Spinal cord (tissue), 10 donors: Measurements from ENCODE around the gene PPARG. TPM values are rescaled to one million over a fixed set of nuclear protein-coding genes. Genes with fewer than 3 reads are reported as not detected.

Source experiments
- DNase-seq, 6 donors: peaks; one replicate each; pipeline versions ENCODE4 v3.0.0 to v3.0.0-alpha.2; 2013 to 2015; ENCODE audit warnings: low spot score in 6 of 6, low read depth in 4 of 6
- H3K27ac ChIP-seq: one replicate; pipeline ENCODE4 v1.5.1; 2013; ENCODE audit warnings: low read depth, low read length, control low read depth
- H3K27me3 ChIP-seq: one replicate; pipeline ENCODE4 v1.6.1; 2013; ENCODE audit warnings: low read length; ENCODE audit not compliant: control insufficient read depth, insufficient read depth
- H3K36me3 ChIP-seq: one replicate; pipeline ENCODE4 v1.6.1; 2013; ENCODE audit warnings: low read length; ENCODE audit not compliant: control insufficient read depth, insufficient read depth
- H3K4me1 ChIP-seq: one replicate; pipeline ENCODE4 v1.6.1; 2013; ENCODE audit warnings: low read length; ENCODE audit not compliant: control insufficient read depth, insufficient read depth
- H3K4me3 ChIP-seq: one replicate; pipeline ENCODE4 v1.5.1; 2013; ENCODE audit warnings: low read depth, low read length, control low read depth
- H3K9me3 ChIP-seq: one replicate; pipeline ENCODE4 v1.6.1; 2013; ENCODE audit warnings: low read length; ENCODE audit not compliant: control insufficient read depth, insufficient read depth
- WGBS: methylation state at CpG from one replicate; pipeline ENCODE4 v1.1.5; 2013; ENCODE audit warnings: missing lambda C conversion rate; ENCODE audit not compliant: insufficient coverage; 5-methylcytosine and 5-hydroxymethylcytosine counted together
- polyA plus RNA-seq, 2 donors: library from polyadenylated mRNA; unstranded; fragments of 120-200 nt; gene quantifications; one replicate each; pipeline ENCODE4 v1.2.1, GENCODE V29; 2013; ENCODE audit not compliant: insufficient read length in 2 of 2
- total RNA-seq, 2 donors: library from RNA; depleted of rRNA in 1 of 2; stranded (reverse); fragments of 120-200 nt in 1 of 2; fragments of >200 nt in 1 of 2; gene quantifications; one replicate each; pipeline versions ENCODE4 v1.2.3 to v1.2.4, GENCODE V29; 2013 to 2014
- donor health status: healthy.

Gene PPARG
- total and polyA plus RNA-seq, 4 donors: 3.0 to 7.1 (median 3.8) TPM

- Histone ChIP-seq H3K9me3 (no peaks in the 10 kb centered on the region), H3K4me3 (no peak overlapping the region), H3K27ac (no peak overlapping the region), H3K4me1 (no peaks in the 10 kb centered on the region), H3K36me3 (no peaks in the 10 kb centered on the region), H3K27me3 (no peaks in the 10 kb centered on the region)
- no peak for DNase-seq
- 88% methylated on average over 1 of the region's 3 CpGs for WGBS
Observed at GRCh38 chr3:12367346-12367745, 78.5 kb downstream of the PPARG start.

DNA sequence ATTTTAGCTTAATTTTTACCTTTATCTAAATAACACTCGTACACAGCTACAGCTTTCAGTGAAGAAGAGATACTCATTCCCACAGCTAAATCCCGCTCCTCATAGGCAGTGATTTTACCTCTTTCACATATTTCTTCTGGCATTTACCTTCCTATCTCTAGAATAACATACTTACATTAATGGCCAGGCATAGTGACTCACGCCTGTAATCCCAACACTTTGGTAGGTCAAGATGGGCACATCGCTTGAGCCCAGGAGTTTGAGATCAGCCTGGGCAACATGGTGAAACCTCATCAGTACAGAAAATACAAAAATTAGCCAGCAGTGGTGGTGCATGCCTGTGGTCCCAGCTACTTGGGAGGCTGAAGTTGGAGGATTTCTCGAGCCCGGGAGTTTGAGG, 80.2 kb downstream of the PPARG start:
- Histone ChIP-seq H3K27ac (no peak overlapping the region), H3K4me1 (no peaks in the 10 kb centered on the region), H3K9me3 (no peaks in the 10 kb centered on the region), H3K27me3 (no peaks in the 10 kb centered on the region), H3K36me3 (no peaks in the 10 kb centered on the region), H3K4me3 (no peak overlapping the region)
- 100% methylated on average over 4 of the region's 6 CpGs for WGBS
- no peak for DNase-seq

- Histone ChIP-seq H3K27me3 (no peaks in the 10 kb centered on the region), H3K36me3 (no peaks in the 10 kb centered on the region), H3K27ac (no peak overlapping the region), H3K4me1 (no peaks in the 10 kb centered on the region), H3K9me3 (no peaks in the 10 kb centered on the region), H3K4me3 (no peak overlapping the region)
- DNase-seq: no peak
- WGBS: 90% methylated on average over 1 of the region's 1 CpG
Observed at GRCh38 chr3:12369598-12369997, 80.7 kb downstream of the PPARG start.

GRCh38 chr3:12370758-12371157, 81.9 kb downstream of the PPARG start:
- Histone ChIP-seq H3K36me3 (no peaks in the 10 kb centered on the region), H3K27ac (no peak overlapping the region), H3K27me3 (no peaks in the 10 kb centered on the region), H3K4me1 (no peaks in the 10 kb centered on the region), H3K4me3 (no peak overlapping the region), H3K9me3 (no peaks in the 10 kb centered on the region)
- no peak for DNase-seq
- no CpG with 5 or more reads among the region's 2 CpGs for WGBS

DNA sequence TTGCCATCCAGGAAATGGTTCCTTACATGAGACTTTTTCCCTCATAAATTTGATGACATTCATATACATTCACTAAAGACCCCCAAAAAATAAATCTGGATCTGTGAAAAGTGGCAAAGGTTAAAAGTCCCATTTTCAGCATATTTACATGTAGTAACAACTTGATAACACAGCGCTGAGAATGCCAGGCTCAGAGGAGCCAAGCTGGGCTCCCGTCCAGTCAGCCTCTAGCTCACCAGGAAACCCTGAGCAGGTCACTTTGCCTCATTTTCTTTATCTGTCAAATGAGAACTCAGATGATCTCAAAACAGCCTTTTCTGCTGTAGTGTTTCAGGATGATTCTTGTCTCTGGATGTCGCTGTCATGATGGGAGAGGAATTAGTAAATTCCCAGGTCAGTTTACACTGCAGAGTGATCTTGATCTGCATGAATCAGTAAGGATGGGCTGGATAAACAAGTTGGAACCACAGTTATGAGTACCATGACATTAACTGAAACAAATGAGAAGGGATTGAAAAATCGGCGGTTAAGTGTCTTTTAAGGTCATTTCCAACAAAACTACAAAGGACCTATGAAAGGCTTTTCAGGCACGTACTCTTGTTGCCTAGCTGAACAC, 82.8 kb downstream of the PPARG start:
- no peak for DNase-seq
- Histone ChIP-seq H3K27me3 (no peaks in the 10 kb centered on the region), H3K9me3 (no peaks in the 10 kb centered on the region), H3K27ac (no peak overlapping the region), H3K36me3 (no peaks in the 10 kb centered on the region), H3K4me1 (no peaks in the 10 kb centered on the region), H3K4me3 (no peak overlapping the region)
- WGBS: 76% methylated on average over 3 of the region's 6 CpGs

- DNase-seq: no peak
Observed at GRCh38 chr3:12372741-12373280, 83.9 kb downstream of the PPARG start.

DNA sequence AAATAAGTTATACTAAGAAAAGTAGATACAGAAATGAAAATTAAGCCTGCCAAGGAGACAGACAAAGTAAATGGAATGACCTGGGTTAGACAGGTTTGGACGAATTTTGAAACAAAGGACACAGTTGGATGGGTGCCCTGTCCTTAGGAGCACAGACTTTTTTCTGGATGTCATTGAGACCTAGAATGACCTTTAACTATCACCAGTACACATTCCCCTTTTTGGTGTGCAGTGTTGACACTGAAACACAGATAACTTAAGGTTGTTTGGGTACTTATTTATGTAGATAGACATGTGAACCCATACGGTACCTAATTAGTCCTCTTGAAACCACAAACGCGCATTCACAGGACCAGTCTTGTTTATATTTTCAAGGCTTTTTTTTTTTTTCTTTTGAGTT, 86.7 kb downstream of the PPARG start:
- no peak for DNase-seq
- Histone ChIP-seq H3K27me3 (no peaks in the 10 kb centered on the region), H3K36me3 (no peaks in the 10 kb centered on the region), H3K4me1 (no peaks in the 10 kb centered on the region), H3K9me3 (no peaks in the 10 kb centered on the region), H3K27ac (no peak overlapping the region), H3K4me3 (no peak overlapping the region)
- 17% methylated on average over 1 of the region's 4 CpGs for WGBS

More at GRCh38 chr3:12372741-12373280, 83.9 kb downstream of the PPARG start:
- H3K4me3 ChIP-seq: no peak overlapping the region
- no peaks in the 10 kb centered on the region for H3K27me3 ChIP-seq
- no peak overlapping the region for H3K27ac ChIP-seq
- no peaks in the 10 kb centered on the region for H3K36me3 ChIP-seq
- no peaks in the 10 kb centered on the region for H3K4me1 ChIP-seq
- no CpG with 5 or more reads among the region's 2 CpGs for WGBS
- H3K9me3 ChIP-seq: no peaks in the 10 kb centered on the region

GRCh38 chr3:12379640-12380429, 91.0 kb downstream of the PPARG start:
- H3K36me3 ChIP-seq: no peaks in the 10 kb centered on the region
- H3K9me3 ChIP-seq: no peaks in the 10 kb centered on the region
- 84% methylated on average over 4 of the region's 5 CpGs for whole genome bisulfite sequencing
- no peak overlapping the region for H3K4me3 ChIP-seq
- H3K4me1 ChIP-seq: no peaks in the 10 kb centered on the region
- no peaks in the 10 kb centered on the region for H3K27me3 ChIP-seq
- no peak overlapping the region for H3K27ac ChIP-seq
- no peak for DNase-seq

- WGBS: 100% methylated on average over 1 of the region's 3 CpGs
- Histone ChIP-seq H3K36me3 (no peaks in the 10 kb centered on the region), H3K4me1 (no peaks in the 10 kb centered on the region)
Observed at GRCh38 chr3:12380461-12380860, 91.6 kb downstream of the PPARG start.

GRCh38 chr3:12381199-12381598, 92.3 kb downstream of the PPARG start:
- no peak for DNase-seq
- WGBS: no CpG with 5 or more reads among the region's 1 CpG
- no peaks in the 10 kb centered on the region for H3K27me3 ChIP-seq
- no peak overlapping the region for H3K4me3 ChIP-seq
- H3K4me1 ChIP-seq: no peaks in the 10 kb centered on the region
- no peaks in the 10 kb centered on the region for H3K9me3 ChIP-seq
- H3K36me3 ChIP-seq: no peaks in the 10 kb centered on the region
- no peak overlapping the region for H3K27ac ChIP-seq

More at GRCh38 chr3:12380461-12380860, 91.6 kb downstream of the PPARG start:
- Histone ChIP-seq H3K4me3 (no peak overlapping the region), H3K27me3 (no peaks in the 10 kb centered on the region), H3K27ac (no peak overlapping the region), H3K9me3 (no peaks in the 10 kb centered on the region)
- DNase-seq: no peak
